GM18868 (cell line): ENCODE results near the gene ZBTB8OS.

Source experiments
- ATAC-seq: cut with Tn5 transposase; IDR thresholded peaks from one replicate; pipeline ENCODE4 v1.9.1; 2021; ENCODE audit warnings: mild to moderate bottlenecking, moderate library complexity; ENCODE audit not compliant: unreplicated experiment

ZBTB8OS gene

DNA sequence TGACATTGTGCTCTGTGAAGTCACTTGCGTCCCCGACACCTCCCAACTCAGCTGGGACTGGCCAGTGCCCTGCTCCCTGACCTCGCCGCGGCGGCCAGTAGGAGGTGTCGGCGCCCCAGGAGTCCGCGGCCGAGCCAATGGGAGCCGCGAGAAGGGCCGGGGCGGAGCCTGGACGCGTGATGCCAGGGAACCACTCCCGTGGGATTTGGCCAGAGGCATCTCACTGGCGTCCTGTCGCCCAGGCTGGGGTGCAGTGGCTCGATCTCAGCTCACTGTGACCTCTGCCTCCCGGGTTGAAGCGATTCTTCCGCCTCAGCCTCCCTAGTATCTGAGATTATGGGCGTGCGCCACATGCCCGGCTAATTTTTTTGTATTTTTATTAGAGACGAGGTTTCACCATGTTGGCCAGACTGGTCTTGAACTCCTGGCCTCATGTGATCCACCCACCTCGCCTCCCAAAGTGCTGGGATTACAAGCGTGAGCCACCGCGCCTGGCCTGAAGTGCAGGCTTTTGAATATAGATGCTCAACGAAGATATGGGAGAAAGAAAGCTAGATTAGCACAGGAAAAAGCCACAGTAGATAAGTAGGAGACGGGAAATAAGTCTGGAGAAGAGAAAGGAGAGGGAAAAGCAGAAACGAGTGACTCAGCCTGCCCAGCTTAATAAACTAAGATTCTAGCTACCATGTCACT, 38.0 kb downstream of the ZBTB8OS start:
- ATAC-seq = no peak

DNA sequence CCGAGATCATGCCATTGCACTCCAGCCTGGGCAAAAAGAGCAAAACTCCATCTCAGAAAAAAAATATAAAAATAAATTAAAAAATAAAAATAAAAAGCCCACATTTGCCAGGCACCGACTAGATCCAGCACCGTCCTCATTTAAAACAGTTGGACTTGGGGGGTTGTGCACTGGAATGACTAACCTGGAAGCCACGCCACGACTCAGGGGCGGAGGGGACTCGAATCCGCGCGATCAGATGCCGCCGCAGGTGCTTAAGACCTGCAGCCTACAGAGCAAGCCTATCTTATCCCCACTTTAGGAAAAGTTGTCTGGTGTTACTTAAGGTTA, 38.5 kb downstream of the ZBTB8OS start:
- no peak for ATAC-seq

DNA sequence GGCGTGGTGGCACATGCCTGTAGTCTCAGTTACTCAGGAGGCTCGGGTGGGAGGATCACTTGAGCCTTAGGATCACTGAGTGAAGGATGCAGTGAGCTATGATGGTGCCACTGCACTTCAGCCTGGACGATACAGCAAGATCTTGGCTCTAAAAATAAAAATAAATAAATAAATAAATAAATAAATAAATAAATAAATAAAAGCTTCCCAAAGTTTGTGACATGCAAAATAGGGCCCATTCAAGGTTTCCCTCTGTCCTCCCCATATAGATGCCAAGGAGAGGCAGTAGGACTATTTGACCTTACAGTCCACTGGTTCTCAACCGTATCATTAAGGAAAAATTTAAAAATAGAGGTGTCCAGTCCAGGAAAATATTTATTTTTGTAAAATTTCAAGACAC, 41.2 kb downstream of the ZBTB8OS start:
- no peak for ATAC-seq

DNA sequence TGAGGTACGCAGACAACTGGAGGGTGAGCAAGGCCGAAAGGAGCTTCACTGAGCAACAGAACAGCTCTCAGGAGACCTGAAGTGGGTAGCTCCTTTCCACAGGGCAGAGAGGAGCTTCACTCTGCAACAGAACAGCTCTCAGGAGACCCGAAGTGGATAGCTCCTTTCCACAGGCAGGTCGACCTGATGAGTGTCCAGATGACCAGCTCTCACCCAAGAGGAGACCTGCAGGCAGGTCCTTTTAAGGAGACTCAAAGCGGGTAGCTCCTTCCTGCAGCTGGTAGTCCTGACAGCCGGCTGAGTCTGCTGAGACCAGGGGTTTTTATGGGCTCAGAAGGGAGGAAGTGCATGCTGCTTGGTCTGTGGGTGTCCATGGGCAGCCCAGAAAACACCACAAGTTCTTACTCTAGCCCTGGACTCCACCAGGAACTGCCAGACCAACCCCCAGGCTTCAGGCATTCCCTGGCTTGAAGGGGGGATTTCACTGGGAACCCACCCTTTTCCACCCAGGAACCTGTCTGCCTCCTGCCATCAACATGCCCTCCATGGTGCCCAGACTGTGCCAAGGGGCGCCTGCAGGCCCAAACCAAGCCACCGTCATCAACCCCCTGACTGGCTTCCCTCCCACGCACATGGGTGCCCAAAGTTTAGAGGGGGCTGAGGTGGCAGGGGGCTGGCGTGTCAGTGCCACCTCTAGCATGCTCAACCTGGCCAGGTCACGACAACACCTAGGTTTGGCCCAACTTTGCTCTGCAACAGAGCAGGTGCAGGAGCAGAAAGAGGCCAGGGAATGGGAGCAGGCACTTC, 43.6 kb downstream of the ZBTB8OS start:
- ATAC-seq = no peak

DNA sequence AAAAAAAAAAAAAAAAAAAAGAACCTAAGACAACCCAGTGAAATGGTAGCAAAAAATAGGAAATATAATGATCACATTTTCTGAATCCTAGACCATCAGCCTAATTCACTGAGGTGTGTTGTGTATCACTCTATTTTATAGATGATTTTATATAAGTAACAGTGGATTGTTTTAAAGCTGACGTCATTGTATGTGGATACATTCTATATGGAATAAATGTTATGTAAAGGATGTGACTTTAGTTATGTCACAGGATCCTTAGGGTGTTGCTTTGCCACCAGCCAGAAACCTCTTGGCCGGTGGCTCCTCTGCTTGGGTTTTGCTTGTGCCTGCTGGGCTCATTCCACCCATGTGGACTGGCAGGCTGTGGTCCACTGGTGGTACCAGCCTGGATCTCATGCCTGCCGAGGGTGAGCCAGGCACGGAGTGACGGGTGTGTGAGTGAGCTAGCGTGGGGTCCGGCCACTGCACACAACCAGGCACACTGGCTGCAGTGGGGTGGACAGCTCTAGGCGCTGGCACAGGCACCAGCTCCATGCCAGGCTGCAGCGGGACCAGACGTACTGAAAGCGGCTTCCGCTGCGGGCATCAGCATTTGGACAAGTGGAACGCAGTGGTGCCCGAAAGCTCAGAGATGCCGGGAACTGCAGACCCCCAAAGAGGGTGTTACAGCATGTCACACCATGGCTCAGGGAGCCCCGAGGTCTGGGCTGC, 44.5 kb downstream of the ZBTB8OS start:
- no peak for ATAC-seq

DNA sequence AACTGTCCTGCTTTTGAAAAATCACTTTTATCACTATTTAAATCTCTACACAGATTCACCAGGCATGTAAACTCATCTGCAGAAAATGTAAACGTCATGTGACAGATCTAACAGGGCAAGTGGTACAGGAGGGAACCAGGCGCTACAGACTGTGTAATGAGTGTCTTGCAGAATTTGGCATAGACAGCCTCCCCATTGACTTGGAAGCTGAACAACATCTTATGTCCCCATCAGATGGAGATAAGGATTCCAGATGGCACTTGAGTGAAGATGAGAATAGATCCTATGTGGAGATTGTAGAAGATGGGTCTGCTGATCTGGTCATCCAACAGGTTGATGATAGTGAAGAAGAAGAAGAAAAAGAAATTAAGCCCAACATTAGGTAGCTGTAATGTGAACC, 50.3 kb downstream of the ZBTB8OS start:
- ATAC-seq = no peak

DNA sequence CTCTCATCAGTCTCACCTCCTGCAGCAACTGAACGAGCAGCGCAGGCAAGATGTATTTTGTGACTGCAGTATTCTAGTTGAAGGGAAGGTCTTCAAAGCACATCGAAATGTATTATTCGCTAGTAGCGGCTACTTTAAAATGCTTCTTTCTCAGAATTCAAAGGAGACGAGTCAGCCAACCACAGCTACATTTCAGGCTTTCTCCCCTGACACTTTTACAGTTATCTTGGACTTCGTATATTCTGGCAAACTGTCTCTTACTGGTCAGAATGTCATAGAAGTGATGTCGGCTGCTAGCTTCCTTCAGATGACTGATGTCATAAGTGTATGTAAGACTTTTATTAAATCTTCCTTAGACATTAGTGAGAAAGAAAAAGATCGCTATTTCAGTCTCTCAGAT, 57.4 kb downstream of the ZBTB8OS start:
- no peak for ATAC-seq

DNA sequence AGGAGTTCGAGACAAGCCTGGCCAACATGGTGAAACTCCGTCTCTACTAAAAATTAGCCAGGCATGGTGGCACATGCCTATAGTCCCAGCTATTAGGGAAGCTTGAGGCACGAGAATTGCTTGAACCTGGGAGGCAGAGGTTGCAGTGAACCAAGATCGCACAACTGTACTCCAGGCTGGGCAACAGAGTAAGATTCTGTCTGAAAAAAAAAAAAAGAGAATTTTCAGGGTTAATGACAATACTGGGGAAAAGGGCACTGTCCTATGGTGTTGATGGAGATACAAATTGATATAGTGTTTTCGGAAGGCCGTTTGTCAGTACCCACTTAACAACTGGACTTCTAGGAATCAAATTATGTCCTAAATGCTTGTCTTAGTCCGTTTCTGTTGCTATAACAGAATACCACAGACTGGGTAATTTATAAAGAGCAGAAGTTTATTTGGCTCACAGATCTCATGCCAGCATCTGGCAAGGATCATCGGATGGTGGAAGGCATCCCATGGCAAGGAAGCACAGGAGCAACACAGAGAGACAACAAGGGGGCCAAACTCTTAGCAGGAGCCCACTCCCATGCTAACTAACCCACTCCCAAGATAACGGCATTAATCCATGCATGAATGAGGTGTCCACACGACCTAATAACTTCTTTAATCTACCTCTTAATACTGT, 69.9 kb downstream of the ZBTB8OS start:
- ATAC-seq = no peak
